ENCODE measurements around the gene ITPRIP.

GRCh38 chr10:104304356-104304745 is 33.9 kb downstream of the ITPRIP start:
- TF ChIP-seq CTCF (conservative IDR thresholded peaks at IDR 0.05 in 1 of 2, IDR thresholded peaks at IDR 0.05 in 1 of 2; ENCODE audit: low read depth in 1 of 2, low read length in 2 of 2) (no peak), EZH2 (IDR thresholded peaks at IDR 0.05; ENCODE audit: low read length, missing control alignments) (no peak)

Measured in fibroblast of lung (primary cell).